Adipose tissue (tissue), 3 donors: ENCODE results near the gene TNMD. TPM values are rescaled to one million over a fixed set of nuclear protein-coding genes. Genes with fewer than 3 reads are reported as not detected.

Experiments used
- H3K27ac ChIP-seq: one replicate; pipeline ENCODE4 v1.5.1; 2013; ENCODE audit warnings: low read depth, low read length
- WGBS, 3 donors: extraction: QIAGEN DNeasy Blood & Tissue Kit; methylation state at CpG; one replicate each; pipeline ENCODE4 v1.1.7; 2013; 5-methylcytosine and 5-hydroxymethylcytosine counted together
- polyA plus RNA-seq, 3 donors: library from polyadenylated mRNA; stranded (reverse); fragments of 200-250 nt; gene quantifications; one replicate each; pipeline ENCODE4 v1.2.3, GENCODE V29; 2013
- donor health status: healthy with polysubstance abuse.
- donor health status: Bipolar disorder and iron deficiency.
- donor health status: healthy.

TNMD gene
- polyA plus RNA-seq, 3 donors = 0.26 to 13.1 (median 11.4) TPM

GRCh38 chrX:100642290-100642689 lies 57.6 kb downstream of the TNMD start:
- WGBS, 3 donors = 39 to 72% (median 51%) methylated on average over 3 of the region's 3 CpGs
- H3K27ac ChIP-seq = no peak overlapping the region

DNA sequence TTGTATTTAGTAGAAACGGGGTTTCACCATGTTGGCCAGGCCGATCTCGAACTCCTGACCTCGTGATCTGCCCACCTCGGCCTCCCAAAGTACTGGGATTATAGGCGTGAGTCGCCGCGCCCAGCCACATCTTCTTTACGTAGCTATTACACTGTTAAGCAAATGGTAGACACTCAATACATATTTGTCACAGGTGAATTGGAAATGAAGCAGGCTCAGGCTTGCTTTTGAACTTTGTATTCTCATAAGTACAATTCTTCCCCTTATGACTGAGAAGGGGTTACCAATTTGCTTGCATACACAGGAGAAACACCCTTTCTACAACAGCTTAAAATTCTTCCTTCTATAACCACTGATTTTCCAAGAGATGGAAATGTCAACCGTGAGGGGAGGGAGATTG lies 58.5 kb downstream of the TNMD start:
- 81 to 94% (median 91%) methylated on average over 11 of the region's 11 CpGs for WGBS, 3 donors
- no peak overlapping the region for H3K27ac ChIP-seq

GRCh38 chrX:100643956-100644860 lies 59.5 kb downstream of the TNMD start, which contains the start of gene SRPX2:
SRPX2 (plus strand) TSS chrX:100644199; CDS start chrX:100646323, 2,124 bp downstream.
- 37 to 41% (median 37%) methylated on average over 11 of the region's 11 CpGs for WGBS, 3 donors
- no peak within 1 kb of the TSS for H3K27ac ChIP-seq

DNA sequence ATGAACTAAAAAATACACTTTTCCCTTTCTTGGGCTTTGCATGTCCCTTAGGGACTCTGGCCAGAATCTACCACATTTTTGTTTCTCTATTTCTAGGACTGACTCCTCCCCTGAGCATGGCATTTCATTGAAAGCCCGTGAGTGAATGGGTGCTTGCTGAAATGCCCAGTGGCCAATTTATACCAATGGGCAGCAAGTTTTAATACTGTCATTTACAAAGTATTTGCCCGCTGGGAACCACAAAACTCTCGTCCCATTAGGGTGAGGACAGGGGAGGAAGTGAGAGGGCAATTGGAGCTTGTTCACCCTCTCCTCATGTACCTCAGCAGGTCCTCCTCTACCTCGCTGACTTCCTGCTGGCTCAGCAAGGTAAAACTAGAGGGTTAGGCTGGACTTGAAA lies 60.4 kb downstream of the TNMD start:
- H3K27ac ChIP-seq = no peak overlapping the region
- WGBS, 3 donors = 59 to 69% (median 68%) methylated on average over 4 of the region's 4 CpGs

DNA sequence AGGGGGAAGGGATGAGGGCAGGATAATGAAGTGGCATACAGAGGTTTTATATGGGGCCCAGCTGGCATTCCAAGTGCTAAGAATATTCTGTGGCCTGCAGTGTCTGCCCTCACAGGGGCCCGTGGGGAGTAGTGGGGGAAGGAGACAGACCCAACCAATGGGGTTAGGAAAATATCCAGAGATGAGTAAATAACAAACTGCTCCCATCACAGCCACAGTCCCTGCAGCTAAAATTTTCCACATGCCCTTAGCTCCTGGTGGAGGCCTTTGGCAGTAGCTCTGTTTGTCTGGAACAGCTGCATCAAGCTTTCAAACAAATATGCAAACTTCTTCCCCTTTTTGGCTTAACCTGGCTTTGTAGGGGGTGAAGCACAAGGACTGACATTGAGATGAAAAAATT lies 62.4 kb downstream of the TNMD start:
- H3K27ac ChIP-seq = no peak overlapping the region
- 25 to 67% (median 52%) methylated on average over 1 of the region's 1 CpG for WGBS, 3 donors

DNA sequence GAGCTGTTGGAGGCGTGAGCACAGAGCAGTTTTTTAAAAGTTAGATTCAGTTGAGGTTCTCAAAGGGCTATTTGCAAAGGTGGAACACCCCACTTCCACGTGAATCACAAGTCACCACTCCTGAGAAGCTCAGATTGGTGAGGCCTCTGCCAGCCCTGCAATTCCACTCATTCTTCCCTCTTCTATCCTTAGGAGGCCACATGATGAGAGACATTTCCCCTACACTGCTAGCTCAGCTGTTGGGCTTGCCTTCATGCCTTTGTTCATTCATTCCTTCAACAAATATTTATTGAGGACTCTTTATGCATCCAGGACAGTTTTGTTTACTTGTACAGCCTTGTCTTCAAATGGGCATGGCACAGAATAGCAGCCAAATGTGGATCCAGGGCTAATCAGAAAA lies 63.0 kb downstream of the TNMD start:
- H3K27ac ChIP-seq = no peak overlapping the region
- WGBS, 3 donors = 47 to 78% (median 73%) methylated on average over 2 of the region's 2 CpGs

DNA sequence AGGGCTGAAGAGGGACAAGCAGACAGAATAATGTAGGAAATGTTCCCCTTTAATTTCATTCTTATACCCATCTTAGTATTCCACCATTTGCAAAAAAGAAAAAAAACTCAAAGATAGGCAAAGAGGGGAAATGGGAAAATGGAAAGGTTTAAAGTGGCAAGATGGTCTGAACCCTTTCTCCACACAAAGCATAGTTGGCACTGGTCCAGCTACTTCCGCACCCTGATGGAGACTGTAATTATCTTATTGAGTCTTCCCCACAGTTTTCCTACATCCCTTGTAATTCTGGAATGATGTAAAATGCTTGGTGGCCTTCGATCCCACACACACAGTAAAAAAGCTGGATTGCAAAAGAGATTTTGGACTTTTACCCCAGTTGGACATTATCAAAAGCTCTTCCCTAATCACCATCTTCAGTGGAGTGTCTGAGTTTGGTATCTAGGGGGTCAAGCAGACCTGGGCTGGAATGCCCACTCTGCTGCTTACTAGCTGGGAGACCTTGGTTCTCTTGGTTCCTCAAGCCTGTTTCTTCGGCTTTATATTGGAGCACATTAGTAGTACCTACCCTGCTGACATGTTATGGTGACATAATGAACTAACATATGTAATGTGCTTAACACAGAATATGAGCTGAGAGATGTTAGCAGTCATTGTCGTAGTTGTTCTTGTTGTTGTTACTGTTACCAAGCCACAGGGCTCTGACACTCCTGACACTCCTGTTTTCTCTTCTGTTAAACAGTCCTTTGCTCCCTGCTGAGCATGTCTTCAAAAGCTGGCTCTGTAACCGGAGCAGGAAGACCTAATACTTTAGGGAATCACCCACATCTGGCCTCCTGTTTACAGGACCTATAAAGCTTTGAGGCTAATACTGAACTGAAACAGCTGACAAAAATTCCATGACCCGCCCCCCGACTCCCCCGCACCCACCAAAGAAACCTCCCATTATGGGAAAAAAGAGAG lies 64.0 kb downstream of the TNMD start:
- peak overlapping the region; percentile 57 for H3K27ac ChIP-seq
- WGBS, 3 donors = 54 to 58% (median 57%) methylated on average over 8 of the region's 8 CpGs

Other genes starting within 250 kb of the TNMD start
- gene PCDH19, start 174.7 kb upstream of the TNMD start, polyA plus RNA-seq = 1 to 10 TPM in 1 of 3 donors, under 1 TPM in 2; 0.10 to 1.1 (median 0.45) TPM
- 10 to 100 TPM; 11.4 to 30.2 (median 24.3) TPM for gene TSPAN6, start 51.9 kb downstream of the TNMD start, polyA plus RNA-seq
- 10 to 100 TPM in 2 of 3 donors, 1 to 10 TPM in 1; 3.6 to 56.8 (median 38.8) TPM for gene SRPX2, start 59.3 kb downstream of the TNMD start, polyA plus RNA-seq
- 10 to 100 TPM in 1 of 3 donors, 1 to 10 TPM in 2; 3.5 to 17.9 (median 8.0) TPM for gene SYTL4, start 147.2 kb downstream of the TNMD start, polyA plus RNA-seq
- 1 to 10 TPM; 3.1 to 6.7 (median 6.1) TPM for gene CSTF2, start 235.5 kb downstream of the TNMD start, polyA plus RNA-seq